ENCODE measurements around the gene ELP2.

ELP2 gene

GRCh38 chr18:36229188-36229587, 99.5 kb downstream of the ELP2 start:
- no peak for DNase-seq (ENCODE audit: low read depth, low spot score)

Measured in brain pericyte (primary cell).